IMR-90 (cell line): ENCODE results near the gene FBXO31. TPM values are rescaled to one million over a fixed set of nuclear protein-coding genes. Genes with fewer than 3 reads are reported as not detected.

Experiments
- ATAC-seq: fragments of 200-7000 bp; cut with Tn5 transposase; 2 replicates; pipeline ENCODE4 v1.9.1; 2020; ENCODE audit warnings: low read depth, mild to moderate bottlenecking, moderate library complexity
- BruUV-seq: library from RNA; stranded (reverse); fragments of 400-500 nt; replicated peaks from 2 replicates; lab custom pipeline; 2021; lab: Mats Ljungman, UMichigan
- CTCF ChIA-PET: fragments of 300-600 bp; formaldehyde crosslinking; extraction: SDS; loops from one replicate; lab custom pipeline; 2021; ENCODE audit warnings: antibody characterized with exemption; lab: Yijun Ruan, JAX
- POLR2A ChIA-PET: fragments of 300-600 bp; sonication (Branson Sonifier 250); formaldehyde crosslinking; loops from one replicate; lab custom pipeline; 2022; ENCODE audit warnings: antibody characterized with exemption; ENCODE audit not compliant: unreplicated experiment; lab: Charles Lee
- DNase-seq: peaks from one replicate; pipeline ENCODE4 v3.0.0; 2013
- H2AFZ ChIP-seq: replicated peaks from 2 replicates; pipeline ENCODE3; 2013; ENCODE audit warnings: low read length, mild to moderate bottlenecking; ENCODE audit not compliant: poor library complexity
- H2AK5ac ChIP-seq: 2 replicates; pipeline ENCODE4 v1.6.1; 2013; ENCODE audit warnings: low read depth, low read length, inconsistent platforms
- H2AK9ac ChIP-seq: replicated peaks from 2 replicates; pipeline ENCODE3; 2013; ENCODE audit warnings: mild to moderate bottlenecking, low read depth, low read length, moderate library complexity; ENCODE audit not compliant: poor library complexity
- H2BK120ac ChIP-seq: 2 replicates; pipeline ENCODE4 v1.6.1; 2013; ENCODE audit warnings: low read depth, low read length, inconsistent platforms
- H2BK15ac ChIP-seq: 3 replicates; pipeline ENCODE4 v1.6.1; 2013; ENCODE audit warnings: low read depth, low read length, inconsistent platforms
- H2BK20ac ChIP-seq: 2 replicates; pipeline ENCODE4 v1.6.1; 2013; ENCODE audit warnings: low read depth, mild to moderate bottlenecking, inconsistent platforms, low read length, moderate library complexity
- H2BK5ac ChIP-seq: 2 replicates; pipeline ENCODE4 v1.6.1; 2013; ENCODE audit warnings: mild to moderate bottlenecking, low read depth, low read length, inconsistent platforms; ENCODE audit not compliant: poor library complexity, severe bottlenecking
- H3K14ac ChIP-seq: replicated peaks from 2 replicates; pipeline ENCODE4 v1.6.1; 2013; ENCODE audit warnings: low read depth, low read length, inconsistent platforms
- H3K18ac ChIP-seq: 2 replicates; pipeline ENCODE4 v1.6.1; 2013; ENCODE audit warnings: low read depth, low read length, control low read depth
- H3K23ac ChIP-seq: 2 replicates; pipeline ENCODE4 v1.6.1; 2013; ENCODE audit warnings: low read depth, low read length, inconsistent platforms
- H3K27ac ChIP-seq: 2 replicates; pipeline ENCODE4 v1.5.1; 2013; ENCODE audit warnings: mild to moderate bottlenecking, control low read depth, low read length; ENCODE audit not compliant: insufficient read depth
- H3K27me3 ChIP-seq: 2 replicates; pipeline ENCODE4 v1.6.1; 2013; ENCODE audit warnings: low read length; ENCODE audit not compliant: control insufficient read depth, insufficient read depth
- H3K36me3 ChIP-seq: 2 replicates; pipeline ENCODE4 v1.6.1; 2013; ENCODE audit warnings: low read length, mixed read lengths; ENCODE audit not compliant: control insufficient read depth, insufficient read depth
- H3K4ac ChIP-seq: 2 replicates; pipeline ENCODE4 v1.6.1; 2013; ENCODE audit warnings: low read depth, low read length, inconsistent platforms
- H3K4me1 ChIP-seq: 2 replicates; pipeline ENCODE4 v1.6.1; 2013; ENCODE audit warnings: low read length, mixed read lengths; ENCODE audit not compliant: control insufficient read depth, insufficient read depth
- H3K4me2 ChIP-seq: 2 replicates; pipeline ENCODE4 v1.6.1; 2013; ENCODE audit warnings: low read depth, mild to moderate bottlenecking, control low read depth, low read length, moderate library complexity
- H3K4me3 ChIP-seq: 2 replicates; pipeline ENCODE4 v1.5.1; 2013; ENCODE audit warnings: low read depth, mild to moderate bottlenecking, control low read depth, low read length, moderate library complexity; ENCODE audit not compliant: insufficient read depth
- H3K56ac ChIP-seq: 2 replicates; pipeline ENCODE4 v1.6.1; 2013; ENCODE audit warnings: low read length, inconsistent platforms; ENCODE audit not compliant: insufficient read depth; ENCODE audit errors: extremely low read depth
- H3K79me1 ChIP-seq, 2 experiments: 2 replicates each; pipeline ENCODE4 v1.6.1; 2013; ENCODE audit warnings: low read length in 2 of 2, inconsistent platforms in 1 of 2, low read depth in 1 of 2
- H3K9ac ChIP-seq: 2 replicates; pipeline ENCODE4 v1.6.1; 2013; ENCODE audit warnings: low read depth, low read length, control low read depth
- H3K9me1 ChIP-seq: 2 replicates; pipeline ENCODE4 v1.6.1; 2013; ENCODE audit warnings: low read length, inconsistent platforms; ENCODE audit not compliant: insufficient read depth
- H3K9me3 ChIP-seq: 2 replicates; pipeline ENCODE4 v1.6.1; 2013; ENCODE audit warnings: low read length; ENCODE audit not compliant: control insufficient read depth, insufficient read depth
- H4K20me1 ChIP-seq: 2 replicates; pipeline ENCODE4 v1.6.1; 2013; ENCODE audit warnings: low read length, inconsistent platforms; ENCODE audit not compliant: insufficient read depth
- H4K5ac ChIP-seq: 2 replicates; pipeline ENCODE4 v1.6.1; 2013; ENCODE audit warnings: mild to moderate bottlenecking, low read depth, low read length, control low read depth
- H4K8ac ChIP-seq, 2 experiments: 2 replicates each; pipeline ENCODE4 v1.6.1; 2013; ENCODE audit warnings: low read depth in 2 of 2, low read length in 2 of 2, control low read depth in 1 of 2, inconsistent platforms in 1 of 2
- H4K91ac ChIP-seq: 2 replicates; pipeline ENCODE4 v1.6.1; 2013; ENCODE audit warnings: low read depth, low read length, inconsistent platforms; ENCODE audit not compliant: insufficient read depth
- RCOR1 ChIP-seq: IDR thresholded peaks from 2 replicates; pipeline ENCODE4 v1.6.1; 2012; ENCODE audit warnings: mild to moderate bottlenecking, low read length, improper control_type of control experiment; ENCODE audit not compliant: insufficient replicate concordance
- WGBS, 2 experiments: methylation state at CpG; one replicate each; pipeline versions ENCODE4 v1.1.5 to v1.1.7; 2013; ENCODE audit warnings: missing lambda C conversion rate in 2 of 2; ENCODE audit not compliant: insufficient read length in 1 of 2; ENCODE audit errors: extremely low coverage in 2 of 2; 5-methylcytosine and 5-hydroxymethylcytosine counted together
- dilution Hi-C: fragments of 300-500 bp; cut with HindIII; formaldehyde crosslinking; loops from one replicate; pipeline ENCODE4 v1.14.3; 2018; ENCODE audit warnings: low sequenced_read_pairs; ENCODE audit not compliant: unreplicated experiment
- in situ Hi-C: fragments of 300-500 bp; cut with MboI; formaldehyde crosslinking; loops from 3 replicates; pipeline ENCODE4 v1.14.3; 2019; ENCODE audit warnings: low sequenced_read_pairs, inconsistent platforms, mixed read lengths
- intact Hi-C: fragments of 100-400 bp; cut with micrococcal nuclease; formaldehyde crosslinking; loops from 2 replicates; pipeline ENCODE4 v1.10.0; 2022
- polyA plus RNA-seq, 3 experiments: library from polyadenylated mRNA; depleted of rRNA; stranded (reverse); fragments of >200 nt; gene quantifications; 2 replicates each; pipeline ENCODE4 v1.2.3, GENCODE V29; 2012; ENCODE audit warnings: low replicate concordance in 1 of 3
- total RNA-seq: library from RNA; depleted of rRNA; stranded (reverse); fragments of >200 nt; gene quantifications from 2 replicates; pipeline ENCODE4 v1.2.3, GENCODE V29; 2012

The FBXO31 gene
- total and polyA plus RNA-seq, 2 of the 4 experiments (the other 2 are of a cell fraction): 10.4 to 16.9 TPM

GRCh38 chr16:87425941-87426340 lies 42.4 kb upstream of the FBXO31 start:
- Histone ChIP-seq H3K79me1 (peaks cover 16 to 57% of the 10 kb centered on the region in 2 experiments; a peak in 3 of 4 replicates), H3K9me3 (no peaks in the 10 kb centered on the region), H2BK20ac (no peak overlapping the region), H3K9ac (no peak overlapping the region), H3K18ac (no peak overlapping the region), H2AK5ac (no peak overlapping the region), H3K36me3 (peaks cover 27% of the 10 kb centered on the region), H3K27ac (no peak overlapping the region), H2BK15ac (no peak overlapping the region), H2AFZ (no peak overlapping the region), H2BK120ac (no peak overlapping the region), H3K4ac (no peak overlapping the region), H3K14ac (no peak overlapping the region), H3K27me3 (no peaks in the 10 kb centered on the region), H4K5ac (no peak overlapping the region), H3K4me2 (no peak overlapping the region), H3K9me1 (peaks cover 7% of the 10 kb centered on the region; the same call in 1 of the 2 replicates), H3K56ac (no peak overlapping the region), H2BK5ac (no peak overlapping the region), H4K91ac (no peak overlapping the region), H4K20me1 (peaks cover 34% of the 10 kb centered on the region), H3K23ac (no peak overlapping the region), H2AK9ac (no peak overlapping the region), H4K8ac (no peak overlapping the region), H3K4me3 (no peak overlapping the region), H3K4me1 (no peaks in the 10 kb centered on the region)
- intact Hi-C loops: no loop called here
- BruUV-seq: no TSS peak
- ATAC-seq (no peak), DNase-seq (no peak)
- ChIA-PET CTCF (no interaction called here), POLR2A (no interaction called here)
- no peak for TF ChIP-seq RCOR1
- in situ Hi-C loops: loop anchor here (10.0 kb wide), 1 partner anchor 149 kb away; no protein-coding TSS in a partner anchor
- dilution Hi-C loops: no loop called here
- 84% methylated on average over 2 of the region's 12 CpGs; no CpG with 5 or more reads in 1 of the 2 experiments for WGBS, 2 experiments
